Mucosa of rectum (tissue), 2 donors: ENCODE measurements around the gene AP2A1.

Source experiments
- H3K27ac ChIP-seq, 2 donors: one replicate each; pipeline ENCODE4 v1.7.0; 2013; ENCODE audit warnings: inconsistent platforms in 2 of 2, low read depth in 2 of 2, low read length in 2 of 2
- H3K27me3 ChIP-seq, 2 donors: one replicate each; pipeline ENCODE4 v1.7.0; 2013; ENCODE audit warnings: low read length in 2 of 2; ENCODE audit not compliant: control insufficient read depth in 2 of 2, insufficient read depth in 2 of 2
- H3K36me3 ChIP-seq, 2 donors: one replicate each; pipeline ENCODE4 v1.7.0; 2013; ENCODE audit warnings: low read length in 2 of 2; ENCODE audit not compliant: control insufficient read depth in 2 of 2, insufficient read depth in 2 of 2
- H3K4me1 ChIP-seq, 2 donors: one replicate each; pipeline ENCODE4 v1.7.0; 2013; ENCODE audit warnings: low read length in 2 of 2, mild to moderate bottlenecking in 1 of 2; ENCODE audit not compliant: control insufficient read depth in 2 of 2, insufficient read depth in 2 of 2
- H3K4me3 ChIP-seq, 2 donors: one replicate each; pipeline ENCODE4 v1.7.0; 2013; ENCODE audit warnings: low read length in 2 of 2
- H3K9ac ChIP-seq, 2 donors: one replicate each; pipeline ENCODE4 v1.7.0; 2013; ENCODE audit warnings: low read length in 2 of 2, low read depth in 1 of 2, mild to moderate bottlenecking in 1 of 2
- H3K9me3 ChIP-seq, 2 donors: one replicate each; pipeline ENCODE4 v1.7.0; 2013; ENCODE audit warnings: low read length in 2 of 2; ENCODE audit not compliant: control insufficient read depth in 2 of 2
- donor health status: healthy.
- donor health status: Normal muscosa, but diverticular disease.

Gene AP2A1

GRCh38 chr19:49809160-49809940 is 42.5 kb downstream of the AP2A1 start:
- Histone ChIP-seq H3K4me3 (peak overlapping the region; percentile 77 to 78), H3K27me3 (no peaks in the 10 kb centered on the region), H3K27ac (peak overlapping the region; percentile 35 to 70), H3K9me3 (no peaks in the 10 kb centered on the region), H3K36me3 (peaks cover 0 to 2% of the 10 kb centered on the region in 2 donors), H3K4me1 (peaks cover 8 to 10% of the 10 kb centered on the region in 2 donors), H3K9ac (peak overlapping the region; percentile 49 to 80)

GRCh38 chr19:49809941-49810389 is 43.2 kb downstream of the AP2A1 start:
- Histone ChIP-seq H3K27me3 (no peaks in the 10 kb centered on the region), H3K4me3 (peak overlapping the region in 1 of 2 donors; percentile 77), H3K36me3 (peaks cover 0 to 2% of the 10 kb centered on the region in 2 donors), H3K4me1 (peaks cover 8 to 10% of the 10 kb centered on the region in 2 donors), H3K9me3 (no peaks in the 10 kb centered on the region), H3K27ac (peak overlapping the region in 1 of 2 donors; percentile 70), H3K9ac (no peak overlapping the region)

GRCh38 chr19:49811328-49811727 is 44.5 kb downstream of the AP2A1 start:
- H3K9me3 ChIP-seq: no peaks in the 10 kb centered on the region
- no peak overlapping the region for H3K27ac ChIP-seq
- H3K36me3 ChIP-seq: peaks cover 0 to 2% of the 10 kb centered on the region in 2 donors
- no peak overlapping the region for H3K9ac ChIP-seq
- no peaks in the 10 kb centered on the region for H3K27me3 ChIP-seq
- H3K4me3 ChIP-seq: no peak overlapping the region
- H3K4me1 ChIP-seq: peaks cover 8 to 10% of the 10 kb centered on the region in 2 donors

GRCh38 chr19:49812452-49812996 is 45.7 kb downstream of the AP2A1 start:
- Histone ChIP-seq H3K4me1 (peaks cover 8 to 10% of the 10 kb centered on the region in 2 donors), H3K9ac (peak overlapping the region; percentile 56 to 63), H3K9me3 (no peaks in the 10 kb centered on the region), H3K36me3 (no peaks in the 10 kb centered on the region), H3K27me3 (no peaks in the 10 kb centered on the region), H3K4me3 (peak overlapping the region; percentile 86 to 91), H3K27ac (peak overlapping the region; percentile 82)

- Histone ChIP-seq H3K27ac (peak within 1 kb of the TSS; percentile 82), H3K27me3 (no peaks in the 10 kb centered on the region), H3K9ac (peak within 1 kb of the TSS; percentile 56 to 63), H3K4me3 (peak within 1 kb of the TSS; percentile 86 to 91), H3K4me1 (peaks cover 8 to 10% of the 10 kb centered on the region in 2 donors), H3K9me3 (no peaks in the 10 kb centered on the region), H3K36me3 (no peaks in the 10 kb centered on the region)
These were observed 46.4 kb downstream of the AP2A1 start, which contains the start of gene FUZ for GRCh38 chr19:49812997-49813861. Gene FUZ (minus strand): TSS chr19:49813292. CDS start chr19:49813106, 186 bp downstream.

GRCh38 chr19:49814010-49814409 is 47.2 kb downstream of the AP2A1 start:
- H3K4me1 ChIP-seq: peaks cover 12 to 15% of the 10 kb centered on the region in 2 donors
- no peak overlapping the region for H3K9ac ChIP-seq
- H3K27me3 ChIP-seq: no peaks in the 10 kb centered on the region
- no peaks in the 10 kb centered on the region for H3K9me3 ChIP-seq
- H3K36me3 ChIP-seq: no peaks in the 10 kb centered on the region
- H3K27ac ChIP-seq: no peak overlapping the region
- H3K4me3 ChIP-seq: peak overlapping the region in 1 of 2 donors; percentile 91

GRCh38 chr19:49816590-49816989 is 49.8 kb downstream of the AP2A1 start:
- Histone ChIP-seq H3K9ac (no peak overlapping the region), H3K27me3 (no peaks in the 10 kb centered on the region), H3K9me3 (no peaks in the 10 kb centered on the region), H3K4me1 (peaks cover 9 to 11% of the 10 kb centered on the region in 2 donors), H3K27ac (peak overlapping the region; percentile 91 to 95), H3K4me3 (no peak overlapping the region), H3K36me3 (peaks cover 0 to 3% of the 10 kb centered on the region in 2 donors)

GRCh38 chr19:49817964-49818648 is 51.3 kb downstream of the AP2A1 start, which contains the start of gene MED25:
Gene MED25 (plus strand): TSS chr19:49818289. CDS start chr19:49818342, 53 bp downstream.
- no peaks in the 10 kb centered on the region for H3K9me3 ChIP-seq
- H3K9ac ChIP-seq: peak within 1 kb of the TSS; percentile 88 to 95
- H3K4me1 ChIP-seq: peaks cover 9 to 11% of the 10 kb centered on the region in 2 donors
- peak within 1 kb of the TSS; percentile 91 to 95 for H3K27ac ChIP-seq
- H3K36me3 ChIP-seq: peaks cover 4 to 6% of the 10 kb centered on the region in 2 donors
- H3K4me3 ChIP-seq: peak within 1 kb of the TSS; percentile 97 to 98
- no peaks in the 10 kb centered on the region for H3K27me3 ChIP-seq

- Histone ChIP-seq H3K27me3 (no peaks in the 10 kb centered on the region), H3K4me1 (peaks cover 9 to 11% of the 10 kb centered on the region in 2 donors), H3K36me3 (peaks cover 10 to 12% of the 10 kb centered on the region in 2 donors)
These were observed 52.0 kb downstream of the AP2A1 start for GRCh38 chr19:49818649-49819370.

More at GRCh38 chr19:49818649-49819370, 52.0 kb downstream of the AP2A1 start:
- H3K4me3 ChIP-seq: peak overlapping the region; percentile 97 to 98
- peak overlapping the region; percentile 91 to 95 for H3K27ac ChIP-seq
- H3K9ac ChIP-seq: peak overlapping the region; percentile 88 to 95
- no peaks in the 10 kb centered on the region for H3K9me3 ChIP-seq
